ENCODE measurements around the gene SLC7A8. TPM values are rescaled to one million over a fixed set of nuclear protein-coding genes. Genes with fewer than 3 reads are reported as not detected.

SLC7A8 gene
- total RNA-seq, 1 experiment from 2014 or later, result 77.9 TPM

- Histone ChIP-seq H3K27ac (ENCODE audit: insufficient read length, low read depth, low read length) (no peak overlapping the region), H4K20me1 (ENCODE audit: control insufficient read depth, insufficient read depth, insufficient read length) (no peaks in the 10 kb centered on the region), H3K79me1 (ENCODE audit: insufficient read depth, low read depth, low read length, poor library complexity, severe bottlenecking) (no peaks in the 10 kb centered on the region), H2AFZ (ENCODE audit: low read length) (no peak overlapping the region), H2BK12ac (ENCODE audit: insufficient read length, low read depth, low read length) (no peak overlapping the region), H2BK5ac (ENCODE audit: insufficient read length, low read length) (no peak overlapping the region), H3K4me2 (ENCODE audit: insufficient read depth, insufficient read length, low read length) (no peak overlapping the region), H2BK15ac (ENCODE audit: low read depth, low read length) (no peak overlapping the region), H3K4me1 (ENCODE audit: insufficient read depth, low read length) (peaks cover 11% of the 10 kb centered on the region), H3K23me2 (ENCODE audit: insufficient read length, low read depth, low read length, poor library complexity, severe bottlenecking) (no peaks in the 10 kb centered on the region), H4K5ac (ENCODE audit: insufficient read length, low read depth, low read length) (no peak overlapping the region), H3K27me3 (ENCODE audit: insufficient read depth, low read length) (no peaks in the 10 kb centered on the region), H2AK5ac (ENCODE audit: insufficient read length, low read length) (no peak overlapping the region), H3K23ac (ENCODE audit: insufficient read length, low read depth, low read length) (no peak overlapping the region), H3K9ac (ENCODE audit: extremely low read depth, insufficient read length, low read length) (no peak overlapping the region), H2BK20ac (ENCODE audit: low read depth, low read length, poor library complexity, severe bottlenecking) (no peak overlapping the region), H3K56ac (ENCODE audit: insufficient read length, low read depth, low read length) (no peak overlapping the region), H3K4ac (ENCODE audit: low read depth, low read length) (no peak overlapping the region), H4K91ac (ENCODE audit: insufficient read length, low read depth, low read length) (no peak overlapping the region), H4K8ac (replicated peaks; ENCODE audit: insufficient read length, low read depth, low read length) (no peak overlapping the region), H3K79me2 (ENCODE audit: insufficient read depth, low read length) (no peaks in the 10 kb centered on the region), H3K9me3 (ENCODE audit: control insufficient read depth, low read depth, low read length) (no peaks in the 10 kb centered on the region), H2BK120ac (ENCODE audit: low read depth, low read length, poor library complexity, severe bottlenecking) (no peak overlapping the region), H3K14ac (ENCODE audit: insufficient read depth, low read length) (no peak overlapping the region), H3T11ph (ENCODE audit: low read length) (no peak overlapping the region), H3K18ac (ENCODE audit: insufficient read length, low read depth, low read length) (no peak overlapping the region)
- DNase-seq, result peak; percentile 92
- H3K9me3 Mint-ChIP-seq, result no peaks in the 10 kb centered on the region
- no CpG with 5 or more reads among the region's 9 CpGs for WGBS (ENCODE audit: extremely low coverage, insufficient read length, low lambda C conversion rate)
- peak overlapping the region in 2 of 3 experiments; percentile 9 to 82; a peak in 5 of 7 replicates for H3K27ac Mint-ChIP-seq
- no peaks in the 10 kb centered on the region; a peak in 1 of 7 replicates for H3K36me3 Mint-ChIP-seq (ENCODE audit: insufficient read depth in 1 of 3, low read depth in 3 of 3)
- peaks cover 13% of the 10 kb centered on the region for H3K27me3 Mint-ChIP-seq (ENCODE audit: low read depth)
- 0 out of 5 replicates have a peak overlapping the region, but pooled peaks of 1 of the 2 experiments have one; percentile 13 for H3K4me3 Mint-ChIP-seq
- H3K4me1 Mint-ChIP-seq, result peaks cover 50 to 56% of the 10 kb centered on the region in 2 experiments
- TF ChIP-seq CTCF (conservative IDR thresholded peaks at IDR 0.05), result peak; percentile 100
These were observed 62.8 kb downstream of the SLC7A8 start for GRCh38 chr14:23120541-23121251.

All from H9 (cell line).